ENCODE measurements around the gene FER1L5.

The FER1L5 gene

GRCh38 chr2:96642564-96643360, at the start of gene FER1L5:
Gene FER1L5, plus strand, starts transcription at chr2:96642764. Its CDS starts 73 bp downstream, at chr2:96642837.
- peak; percentile 58 for DNase-seq (ENCODE audit: low spot score)

- no peak for DNase-seq (ENCODE audit: low spot score)
Measured at GRCh38 chr2:96594282-96594681, 48.3 kb upstream of the FER1L5 start.

GRCh38 chr2:96594691-96595152, 47.8 kb upstream of the FER1L5 start:
- no peak for DNase-seq (ENCODE audit: low spot score)

GRCh38 chr2:96596596-96596995, 46.0 kb upstream of the FER1L5 start:
- no peak for DNase-seq (ENCODE audit: low spot score)

GRCh38 chr2:96599941-96600340, 42.6 kb upstream of the FER1L5 start:
- DNase-seq (ENCODE audit: low spot score) = no peak

DNA sequence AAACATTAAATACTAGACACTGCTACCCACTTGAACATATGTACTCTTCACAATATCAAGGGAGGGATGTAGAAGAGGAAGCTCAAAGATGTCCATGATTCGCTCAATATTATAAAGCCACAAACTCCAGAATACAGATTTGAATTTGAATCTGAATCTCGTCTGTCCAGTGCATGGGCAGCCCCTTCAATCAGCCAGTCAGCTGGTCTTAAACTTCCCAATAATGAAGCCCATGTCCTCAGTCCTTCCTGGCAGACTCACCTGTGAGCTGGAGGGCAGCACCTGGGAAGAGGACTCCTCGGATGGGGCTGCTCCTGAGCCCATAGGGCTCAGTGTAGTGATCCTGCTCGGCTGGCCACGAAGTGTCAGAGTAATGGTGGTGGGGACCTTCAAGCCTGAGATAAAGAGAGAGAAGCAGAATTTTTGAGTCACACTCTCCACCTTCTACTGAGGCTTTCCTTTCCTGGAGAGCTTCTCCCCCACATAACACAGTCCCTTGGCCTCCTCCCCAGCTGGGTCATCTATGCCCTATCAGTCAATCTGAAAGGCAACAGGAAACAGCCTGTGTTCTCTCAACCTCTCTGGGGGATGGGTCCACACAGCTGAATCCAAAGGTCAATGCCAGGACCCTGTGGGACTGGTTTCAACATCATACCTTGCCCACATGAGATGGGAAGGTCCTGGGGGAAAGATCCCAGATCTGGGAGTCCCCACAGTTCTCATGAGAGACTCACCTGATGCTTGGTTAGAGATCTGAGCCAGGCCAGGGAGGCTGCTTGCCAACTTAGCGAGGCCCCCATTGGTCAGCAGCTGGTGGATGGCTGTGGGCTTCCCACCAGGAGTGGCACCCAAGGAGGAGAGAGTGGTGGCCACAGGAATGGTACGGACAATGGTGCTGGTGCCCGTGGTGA, 40.9 kb upstream of the FER1L5 start:
- no peak for DNase-seq (ENCODE audit: low spot score)

- DNase-seq (ENCODE audit: low spot score) = no peak
Measured at GRCh38 chr2:96602330-96602823, 40.2 kb upstream of the FER1L5 start.

DNA sequence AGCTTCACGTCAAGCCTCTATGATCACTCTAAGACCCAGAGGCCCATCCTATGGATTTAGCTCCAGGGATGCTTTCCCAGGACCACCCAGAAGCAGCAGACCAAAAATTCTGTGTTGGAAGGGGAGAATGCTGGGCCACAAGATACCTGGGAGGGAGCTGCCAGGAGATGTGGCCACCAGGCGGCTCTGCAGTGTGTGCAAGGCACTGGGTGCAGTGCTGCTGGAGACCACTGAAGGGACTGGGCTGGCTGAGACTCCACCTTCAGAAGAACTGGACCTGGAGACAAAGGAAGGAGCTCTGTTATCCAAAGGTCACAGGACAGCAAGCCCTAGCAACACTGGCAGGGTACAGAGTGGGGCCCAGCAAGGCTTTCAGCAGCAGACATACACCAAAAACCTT, 38.5 kb upstream of the FER1L5 start:
- no peak for DNase-seq (ENCODE audit: low spot score)

DNA sequence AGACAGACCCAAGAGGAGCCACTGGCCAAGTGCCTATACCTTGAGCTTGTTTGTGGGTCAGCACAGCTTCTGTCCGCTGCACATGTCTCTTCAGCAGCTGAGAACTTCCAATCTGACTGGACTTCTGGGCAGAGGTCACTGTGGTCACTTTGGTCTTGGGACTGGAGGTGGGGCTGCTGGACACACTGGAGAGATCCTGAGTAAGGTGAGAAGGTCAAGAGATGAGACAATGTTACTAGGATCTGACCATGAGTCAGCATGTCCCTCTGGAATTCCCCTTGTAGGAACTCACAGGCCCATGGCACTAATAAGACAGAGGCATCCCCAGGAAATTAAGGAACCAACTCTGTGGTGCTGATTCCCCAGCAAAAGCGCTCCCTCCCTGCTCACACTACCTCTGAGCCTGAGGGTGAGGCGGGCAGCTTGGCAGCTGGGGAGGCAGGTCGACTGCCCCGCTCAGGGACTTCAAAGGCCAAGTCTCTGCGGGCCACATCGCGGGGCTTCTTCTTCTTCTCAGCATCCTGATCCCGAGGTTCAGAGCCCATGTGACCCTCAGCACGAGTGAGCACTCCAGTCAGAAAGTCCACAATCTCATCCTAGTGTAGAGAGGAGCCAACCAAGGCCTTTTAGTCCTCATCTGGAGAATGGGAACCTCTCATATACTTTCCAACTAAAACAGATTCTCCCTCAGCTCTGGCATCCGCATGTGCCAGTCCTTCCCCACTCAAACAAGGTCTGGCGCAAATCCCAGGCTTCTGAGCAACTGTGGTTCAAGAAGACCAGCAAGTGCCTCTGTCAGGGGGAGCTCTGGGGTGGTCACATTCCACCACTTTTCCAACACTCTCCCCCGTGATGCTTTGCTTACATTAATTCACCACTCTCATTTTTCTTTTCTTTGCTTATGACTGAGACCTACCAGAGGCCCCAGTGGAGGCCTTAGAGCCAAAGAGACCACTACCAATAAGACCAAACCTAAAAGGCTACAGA, 33.8 kb upstream of the FER1L5 start:
- DNase-seq (ENCODE audit: low spot score) = peak; percentile 39

DNA sequence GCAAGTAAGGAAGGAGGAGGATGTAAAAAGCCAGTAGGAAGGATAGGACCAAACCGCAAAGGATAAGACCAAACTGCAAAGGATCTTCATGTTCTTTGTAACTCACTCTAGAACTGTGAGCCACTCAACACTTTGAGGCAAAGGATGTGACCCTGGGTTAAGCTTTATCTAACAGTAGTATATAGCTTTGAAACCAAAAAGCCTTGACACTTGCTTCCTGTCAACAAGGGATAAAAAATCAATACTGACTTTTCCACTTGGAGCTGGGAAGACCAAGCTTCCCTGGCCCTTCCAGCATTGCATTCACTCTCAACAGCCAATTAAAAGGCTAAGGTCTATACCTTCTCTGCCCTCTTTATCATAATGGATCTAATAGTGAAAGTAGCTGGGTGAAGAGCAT, 26.4 kb upstream of the FER1L5 start:
- no peak for DNase-seq (ENCODE audit: low spot score)

DNA sequence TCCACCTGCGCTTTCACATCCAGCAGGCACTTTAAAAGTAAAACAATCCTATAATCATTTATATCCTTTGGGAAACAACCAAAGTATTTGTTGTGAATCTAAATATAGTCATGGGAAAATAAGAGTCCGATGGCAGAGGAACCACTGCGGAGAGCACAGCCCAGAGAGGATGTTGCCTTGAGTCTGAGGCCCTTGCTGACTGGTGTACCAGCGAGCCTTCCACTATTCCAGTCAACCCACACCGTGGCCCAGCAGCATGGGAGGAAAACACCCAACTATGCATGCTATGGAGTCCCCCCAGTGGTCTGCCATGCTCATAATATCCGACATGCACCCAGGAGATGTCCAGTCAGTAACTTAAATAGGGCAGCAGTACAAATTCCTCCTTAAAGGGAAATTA, 26.0 kb upstream of the FER1L5 start:
- DNase-seq (ENCODE audit: low spot score) = no peak

GRCh38 chr2:96617012-96617411, 25.6 kb upstream of the FER1L5 start:
- no peak for DNase-seq (ENCODE audit: low spot score)

DNA sequence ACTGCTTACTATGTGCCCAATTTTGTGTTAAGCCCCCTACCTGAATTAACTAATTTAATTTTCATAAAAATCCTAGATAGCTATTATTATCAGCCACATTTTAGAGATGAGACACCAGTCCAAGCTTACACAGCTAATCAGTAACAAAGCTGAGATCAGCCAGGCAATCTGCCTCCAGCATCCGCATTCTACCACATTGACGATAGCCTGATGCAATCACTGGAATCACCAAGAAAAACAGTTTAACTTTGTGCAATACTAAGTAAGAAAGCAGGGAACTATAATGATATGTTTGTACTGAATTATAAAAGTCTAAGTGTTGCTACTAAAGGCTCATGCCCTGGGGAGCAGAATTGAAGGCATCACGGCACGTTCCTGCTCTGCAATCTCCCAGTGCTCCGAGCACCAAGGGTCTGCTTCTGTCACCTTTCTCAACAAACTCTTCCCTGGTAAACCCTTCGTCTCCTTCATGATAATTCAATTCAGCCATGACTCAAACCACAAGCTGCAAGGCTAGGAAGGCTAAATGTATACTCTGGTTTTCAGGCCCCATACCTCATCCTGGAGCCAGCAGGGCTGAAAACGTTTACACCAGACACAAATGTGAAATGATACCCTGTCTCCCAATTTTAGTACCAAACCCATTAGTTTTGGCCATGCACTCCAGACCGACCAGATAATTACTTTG, 23.8 kb upstream of the FER1L5 start:
- DNase-seq (ENCODE audit: low spot score) = no peak

DNA sequence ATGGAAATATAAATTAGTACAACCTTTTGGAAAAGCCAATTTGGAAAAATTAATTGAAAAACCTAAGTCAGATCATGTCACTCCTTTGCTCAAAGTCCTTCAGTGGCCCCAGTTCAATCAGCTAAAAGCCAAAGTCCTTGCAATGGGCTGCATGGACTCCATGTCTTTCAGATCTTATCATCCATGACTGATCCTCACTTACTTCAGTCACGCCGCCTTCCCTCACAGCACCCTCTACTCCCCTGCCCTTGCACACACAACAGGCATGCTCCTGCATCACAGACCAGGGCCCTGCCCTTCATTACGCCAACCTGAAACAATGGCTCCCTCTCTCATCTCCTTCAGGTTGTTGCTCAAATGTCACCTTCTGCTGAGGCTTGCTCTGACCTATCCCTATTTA, 20.0 kb upstream of the FER1L5 start:
- no peak for DNase-seq (ENCODE audit: low spot score)

GRCh38 chr2:96623116-96623515, 19.4 kb upstream of the FER1L5 start:
- no peak for DNase-seq (ENCODE audit: low spot score)

DNA sequence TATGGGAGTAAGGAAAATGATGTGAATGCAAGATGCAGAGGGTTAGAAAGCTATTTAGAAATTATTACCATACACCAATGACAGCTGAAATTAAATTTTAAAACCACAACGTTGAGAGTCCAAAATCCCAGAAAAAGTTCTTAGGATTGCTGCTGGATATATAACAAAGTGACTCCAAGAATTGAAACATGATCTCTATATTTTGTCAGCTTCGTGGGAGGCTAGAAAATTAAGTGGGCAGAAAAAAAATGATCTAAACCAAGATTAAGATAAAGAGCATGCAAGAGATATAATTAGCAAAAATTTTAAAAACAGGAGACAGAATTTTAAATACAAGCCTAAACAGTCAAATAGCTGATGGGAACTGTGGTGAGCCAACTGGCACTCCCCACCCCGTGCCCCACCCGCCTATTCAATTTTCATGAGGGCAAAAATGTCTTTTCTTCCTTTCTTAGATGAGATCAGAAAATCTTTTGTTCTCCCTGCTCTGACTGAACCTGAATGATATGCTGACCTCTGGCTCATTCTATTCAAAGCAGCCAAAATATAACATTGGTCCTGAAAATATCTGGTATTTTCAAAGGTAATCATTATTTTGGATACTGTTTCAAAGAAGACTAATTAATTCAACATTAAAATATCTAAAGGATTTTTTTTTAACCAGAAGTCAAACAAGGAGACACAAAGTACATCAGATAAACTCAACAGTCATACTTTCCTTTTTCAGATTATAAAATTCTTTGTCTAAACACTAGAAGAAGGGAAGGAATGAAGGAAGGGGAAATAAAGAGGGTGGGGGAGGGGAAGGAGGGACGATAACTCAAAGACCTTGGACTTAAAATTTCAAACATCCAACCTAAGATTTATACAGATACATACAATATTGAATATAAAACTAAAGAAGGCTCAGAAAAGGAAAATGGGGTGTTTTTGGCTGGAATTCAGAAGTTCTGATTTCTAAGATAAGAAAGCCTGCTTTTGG, 16.7 kb upstream of the FER1L5 start:
- no peak for DNase-seq (ENCODE audit: low spot score)

GRCh38 chr2:96626553-96626942, 16.0 kb upstream of the FER1L5 start:
- DNase-seq (ENCODE audit: low spot score) = peak; percentile 10

DNA sequence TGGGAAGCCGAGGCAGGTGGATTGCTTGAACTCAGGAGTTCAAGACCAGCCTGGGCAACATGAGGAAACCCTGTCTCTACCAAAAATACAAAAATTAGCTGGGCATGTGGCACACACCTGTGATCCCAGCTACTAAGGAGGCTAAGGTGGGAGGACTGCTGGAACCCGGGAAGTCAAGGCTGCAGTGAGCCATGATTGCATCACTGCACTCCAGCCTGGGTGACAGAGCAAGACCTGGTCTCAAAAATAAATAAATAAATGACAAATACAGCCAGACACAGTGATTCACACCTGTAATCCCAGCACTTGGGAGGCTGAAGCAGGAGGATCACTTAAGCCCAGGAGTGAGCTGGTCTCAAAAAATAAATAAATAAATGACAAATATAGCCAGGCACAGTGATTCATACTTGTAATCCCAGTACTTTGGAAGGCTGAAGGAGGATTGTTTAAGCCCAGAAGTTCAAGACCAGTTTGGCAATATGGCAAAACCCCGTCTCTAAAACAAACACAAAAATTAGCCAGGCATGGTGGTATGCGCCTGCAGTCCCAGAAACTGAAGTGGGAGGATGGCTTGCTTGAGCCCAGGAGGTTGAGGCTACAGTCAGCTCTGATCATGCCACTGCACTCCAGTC, 10.6 kb upstream of the FER1L5 start:
- DNase-seq (ENCODE audit: low spot score) = no peak

- DNase-seq (ENCODE audit: low spot score) = no peak
Measured at GRCh38 chr2:96633641-96634040, 8.9 kb upstream of the FER1L5 start.
